ENCODE measurements around the gene MCHR1. TPM values are rescaled to one million over a fixed set of nuclear protein-coding genes. Genes with fewer than 3 reads are reported as not detected.
"Not testable (repeated sequence)": the region's sequence is repeated elsewhere in the genome, so short reads cannot be mapped to it uniquely, and the experiment has no call there.

The MCHR1 gene
- polyA plus RNA-seq, 1 experiment: 2.3 TPM

GRCh38 chr22:40674274-40674673, 5.0 kb upstream of the MCHR1 start:
- H3K4me3 ChIP-seq (ENCODE audit: low read depth, low read length): no peak overlapping the region
- no peaks in the 10 kb centered on the region for H3K27me3 ChIP-seq (ENCODE audit: control insufficient read depth, insufficient read depth, low read length)
- ChIA-PET POLR2A (interaction anchor here (0.6 kb wide), 1 partner anchor 1178 kb away, joined by 3 read pairs; no protein-coding TSS in a partner anchor), CTCF (interaction anchor here (0.6 to 2.7 kb wide), 3 partner anchors 9 to 85 kb away, joined by 5 to 7 read pairs (median 7); no protein-coding TSS in a partner anchor)
- H3K9me3 ChIP-seq (ENCODE audit: control insufficient read depth, insufficient read depth, low read length): no peaks in the 10 kb centered on the region
- no peak for DNase-seq (ENCODE audit: low read depth, low spot score)
- no peak overlapping the region for H3K27ac ChIP-seq (ENCODE audit: low read depth, low read length)
- TF ChIP-seq CTCF (IDR thresholded peaks at IDR 0.05; ENCODE audit: low read depth, low read length): no peak

- ChIA-PET CTCF (interaction anchor here (1.7 kb wide), 1 partner anchor 84 kb away, joined by 15 read pairs; no protein-coding TSS in a partner anchor), POLR2A (interaction anchor here (0.7 kb wide), 1 partner anchor 24 kb away, joined by 3 read pairs; no protein-coding TSS in a partner anchor)
- DNase-seq (ENCODE audit: low read depth, low spot score); H3K9me3 ChIP-seq (ENCODE audit: control insufficient read depth, insufficient read depth, low read length); H3K4me3 ChIP-seq (ENCODE audit: low read depth, low read length); H3K27ac ChIP-seq (ENCODE audit: low read depth, low read length); H3K27me3 ChIP-seq (ENCODE audit: control insufficient read depth, insufficient read depth, low read length): not testable (repeated sequence)
Observed at GRCh38 chr22:40676166-40676565, 3.1 kb upstream of the MCHR1 start.

- no peak overlapping the region for H3K4me3 ChIP-seq (ENCODE audit: low read depth, low read length)
- H3K27ac ChIP-seq (ENCODE audit: low read depth, low read length): no peak overlapping the region
- ChIA-PET POLR2A (no interaction called here), CTCF (interaction anchor here (1.7 kb wide), 1 partner anchor 84 kb away, joined by 15 read pairs; no protein-coding TSS in a partner anchor)
- TF ChIP-seq CTCF (IDR thresholded peaks at IDR 0.05; ENCODE audit: low read depth, low read length): no peak
- no peaks in the 10 kb centered on the region for H3K9me3 ChIP-seq (ENCODE audit: control insufficient read depth, insufficient read depth, low read length)
- no peak for DNase-seq (ENCODE audit: low read depth, low spot score)
- no peaks in the 10 kb centered on the region for H3K27me3 ChIP-seq (ENCODE audit: control insufficient read depth, insufficient read depth, low read length)
Observed at GRCh38 chr22:40676644-40677043, 2.6 kb upstream of the MCHR1 start.

GRCh38 chr22:40678493-40679248, 613 bp upstream of the MCHR1 start:
- Histone ChIP-seq H3K27me3 (ENCODE audit: control insufficient read depth, insufficient read depth, low read length) (no peaks in the 10 kb centered on the region), H3K9me3 (ENCODE audit: control insufficient read depth, insufficient read depth, low read length) (no peaks in the 10 kb centered on the region), H3K4me3 (ENCODE audit: low read depth, low read length) (peak overlapping the region; percentile 55; the same call in 1 of the 2 replicates), H3K27ac (ENCODE audit: low read depth, low read length) (no peak overlapping the region)
- no peak for TF ChIP-seq CTCF (IDR thresholded peaks at IDR 0.05; ENCODE audit: low read depth, low read length)
- DNase-seq (ENCODE audit: low read depth, low spot score): no peak
- CTCF ChIA-PET: interaction anchor here (1.1 kb wide), 1 partner anchor 83 kb away, joined by 3 read pairs; no protein-coding TSS in a partner anchor
- POLR2A ChIA-PET: no interaction called here

GRCh38 chr22:40679964-40680818, 907 bp downstream of the MCHR1 start:
- CTCF ChIA-PET: interaction anchor here (1.1 to 1.3 kb wide), 2 partner anchors 81 to 243 kb away, joined by 3 read pairs; no protein-coding TSS in a partner anchor
- Histone ChIP-seq H3K9me3 (ENCODE audit: control insufficient read depth, insufficient read depth, low read length) (no peaks in the 10 kb centered on the region), H3K27ac (ENCODE audit: low read depth, low read length) (peak overlapping the region; percentile 39), H3K4me3 (ENCODE audit: low read depth, low read length) (peak overlapping the region; percentile 55), H3K27me3 (ENCODE audit: control insufficient read depth, insufficient read depth, low read length) (no peaks in the 10 kb centered on the region)
- no peak for DNase-seq (ENCODE audit: low read depth, low spot score)
- POLR2A ChIA-PET: interaction anchor here (0.6 to 1.1 kb wide), 4 partner anchors 43 to 152 kb away, joined by 3 to 5 read pairs (median 3); partner anchors contain the start of gene MRTFA
- TF ChIP-seq CTCF (IDR thresholded peaks at IDR 0.05; ENCODE audit: low read depth, low read length): peak; percentile 31

All from AG04450 (cell line).